T-helper 2 cell (primary cell): ENCODE data around the gene PROSER2.
"Not testable (repeated sequence)": the region's sequence is repeated elsewhere in the genome, so short reads cannot be mapped to it uniquely, and the experiment has no call there.

Experiments used
- DNase-seq, 5 experiments: peaks; one replicate each; pipeline versions ENCODE4 v3.0.0 to v3.0.0-alpha.2; 2012 to 2022

PROSER2 gene

DNA sequence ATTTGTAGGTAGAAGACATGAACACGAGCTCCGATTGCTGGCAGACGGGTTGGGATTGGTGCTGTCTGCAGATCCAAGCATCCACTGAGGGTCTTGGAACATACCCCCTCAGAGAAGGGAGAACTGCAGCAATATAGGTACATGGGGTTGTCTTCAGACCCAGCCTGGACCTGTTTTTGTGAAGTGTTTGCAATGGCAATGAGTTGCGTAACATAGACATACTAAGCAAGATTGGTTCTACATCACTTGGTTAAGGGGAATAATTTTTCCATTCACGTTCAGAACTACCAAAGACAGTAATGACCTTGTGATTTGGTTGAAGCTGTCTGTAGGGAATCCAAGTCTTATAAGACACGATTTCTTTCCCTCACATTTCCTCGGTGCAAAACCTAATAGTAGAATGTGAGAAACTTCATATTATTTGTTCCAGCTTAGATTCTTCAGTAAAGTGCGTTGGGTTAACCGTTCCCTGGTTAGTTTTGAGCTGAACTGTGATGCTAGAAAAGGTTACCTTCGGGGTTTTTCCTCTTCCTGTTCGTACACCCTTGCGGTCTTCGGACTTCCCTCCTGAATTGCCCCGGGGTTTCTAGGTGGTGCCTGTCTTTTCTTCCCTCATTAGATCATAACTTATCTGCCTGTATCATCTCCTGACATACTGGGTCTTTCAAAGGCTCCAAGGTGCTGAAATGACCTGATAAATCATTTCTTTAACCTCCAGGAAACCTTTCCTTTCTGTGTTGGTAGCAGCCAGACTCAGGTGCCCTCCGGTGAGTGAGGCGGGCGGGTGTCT lies 14.4 kb downstream of the PROSER2 start:
- DNase-seq: no peak

DNA sequence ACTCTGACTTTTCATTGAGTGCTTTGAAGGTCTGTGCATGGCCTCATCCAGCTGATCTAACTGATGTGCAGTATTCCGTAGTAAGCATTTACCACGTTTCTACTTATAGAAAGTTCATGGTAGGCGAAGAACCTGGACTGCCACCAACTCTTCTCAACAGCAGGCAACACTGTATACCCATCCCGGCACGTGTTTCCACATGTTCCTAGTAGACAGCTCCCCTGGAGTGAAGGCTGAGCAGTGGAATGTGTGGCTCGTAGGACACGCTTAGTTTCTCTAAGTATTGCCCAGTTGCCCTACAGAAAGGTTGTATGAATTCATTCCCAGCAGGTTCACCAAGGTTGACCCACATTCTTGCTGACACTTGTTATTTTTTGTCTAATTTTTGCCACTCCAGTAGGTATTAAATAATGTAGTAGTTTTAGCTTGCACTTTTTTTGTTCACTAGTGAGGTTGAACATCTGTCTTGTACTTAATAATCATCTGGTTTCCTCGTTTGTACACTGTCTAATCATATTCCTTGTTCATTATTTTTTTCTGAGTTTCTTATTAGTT lies 15.2 kb downstream of the PROSER2 start:
- no peak for DNase-seq

DNA sequence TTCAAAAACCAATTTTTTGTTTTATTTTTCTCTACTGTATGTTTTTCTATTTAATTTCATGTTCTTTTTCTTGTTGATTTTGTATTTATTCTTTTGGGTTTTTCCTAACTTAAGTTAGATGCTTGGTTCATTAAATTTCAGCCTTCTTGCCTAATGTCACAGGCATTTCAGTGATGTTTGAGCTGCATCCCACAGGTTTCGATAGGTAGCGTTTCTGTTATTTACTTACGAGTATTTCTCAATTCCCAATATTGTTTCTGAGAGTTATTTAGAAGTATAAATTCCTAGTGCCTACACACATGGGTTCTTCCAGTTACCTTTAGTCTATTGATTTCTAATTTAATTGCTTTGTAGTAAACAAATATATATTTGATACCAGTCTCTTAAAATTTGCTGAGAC lies 18.2 kb downstream of the PROSER2 start:
- DNase-seq: no peak

- DNase-seq: no peak
These were observed 19.3 kb downstream of the PROSER2 start for GRCh38 chr10:11842411-11842810.

- no peak for DNase-seq
These were observed 22.0 kb downstream of the PROSER2 start for GRCh38 chr10:11845113-11845512.

DNA sequence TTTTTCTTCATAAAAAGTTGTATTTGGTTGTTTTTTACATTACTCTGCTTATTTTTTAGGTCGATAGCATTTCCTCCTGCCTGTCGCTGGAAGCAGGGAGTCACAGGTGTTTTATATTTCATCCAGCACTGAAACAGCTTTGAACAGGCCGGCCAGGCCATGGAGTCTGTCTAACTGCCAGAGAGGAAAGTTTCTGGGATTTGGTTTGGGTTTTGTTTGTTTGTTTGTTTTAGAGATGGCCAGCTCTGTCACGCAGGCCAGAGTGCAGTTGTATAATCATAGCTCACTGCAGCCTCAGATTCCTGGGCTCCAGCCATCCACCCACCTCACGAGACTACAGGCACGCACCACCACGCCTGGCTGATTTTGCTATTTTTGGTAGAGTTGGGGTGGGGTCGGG lies 23.4 kb downstream of the PROSER2 start:
- DNase-seq: no peak

GRCh38 chr10:11849277-11849676 lies 26.1 kb downstream of the PROSER2 start:
- DNase-seq: no peak

GRCh38 chr10:11849911-11850310 lies 26.8 kb downstream of the PROSER2 start:
- no peak for DNase-seq

DNA sequence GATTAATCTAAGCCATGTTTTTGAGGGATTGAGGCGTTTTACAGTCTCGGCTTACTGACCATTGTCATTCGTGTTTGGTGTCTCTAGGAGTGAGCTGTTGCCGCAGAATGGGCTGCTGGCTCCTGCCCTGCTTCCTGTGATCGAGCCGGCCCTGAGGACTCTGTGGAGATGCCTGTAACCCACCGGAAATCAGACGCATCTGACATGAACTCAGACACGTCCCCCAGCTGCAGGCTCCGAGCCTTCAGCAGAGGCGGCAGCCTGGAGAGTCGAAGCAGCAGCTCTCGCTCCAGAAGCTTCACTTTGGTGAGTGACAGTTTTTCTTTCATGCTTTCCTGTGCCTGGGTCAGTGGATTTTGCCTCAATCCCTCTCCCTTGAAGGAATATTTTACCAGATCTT lies 28.8 kb downstream of the PROSER2 start:
- DNase-seq: no peak

DNA sequence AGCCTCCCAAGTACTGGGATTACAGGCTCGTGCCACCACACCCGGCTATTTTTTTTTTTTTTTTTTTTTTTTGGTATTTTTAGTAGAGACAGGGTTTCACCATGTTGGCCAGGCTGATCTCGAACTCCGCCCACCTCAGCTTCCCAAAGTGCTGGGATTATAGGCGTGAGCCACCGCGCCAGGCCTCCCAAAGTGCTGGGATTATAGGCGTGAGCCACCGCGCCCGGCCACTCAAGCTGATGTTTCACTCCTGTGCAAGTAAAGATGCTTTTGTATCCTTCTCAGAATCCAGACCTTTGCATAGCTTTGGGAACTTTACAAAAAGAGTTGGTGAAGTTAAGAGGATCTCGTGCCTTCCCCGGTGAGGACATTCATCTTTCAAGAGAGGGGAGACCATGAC lies 29.5 kb downstream of the PROSER2 start:
- not testable (repeated sequence) for DNase-seq

- no peak for DNase-seq
These were observed 30.3 kb downstream of the PROSER2 start for GRCh38 chr10:11853468-11853867.

DNA sequence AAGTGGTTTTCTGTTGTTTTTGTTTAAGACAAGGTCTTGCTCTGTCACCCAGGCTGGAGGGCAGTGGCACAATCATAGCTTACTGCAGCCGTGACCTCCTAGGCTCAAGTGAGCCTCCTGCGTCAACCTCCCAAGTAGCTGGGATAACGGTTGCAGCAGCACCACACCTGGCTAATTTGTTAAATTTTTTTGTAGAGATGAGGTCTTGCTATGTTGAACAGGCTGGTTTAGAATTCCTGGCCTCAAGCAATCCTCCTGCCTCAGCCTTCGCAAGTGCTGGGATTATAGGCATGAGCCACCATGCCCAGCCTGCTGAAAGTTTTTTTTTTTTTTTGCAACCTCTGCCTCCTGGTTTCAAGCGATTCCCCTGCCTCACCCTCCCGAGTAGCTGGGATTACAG lies 31.1 kb downstream of the PROSER2 start:
- no peak for DNase-seq

DNA sequence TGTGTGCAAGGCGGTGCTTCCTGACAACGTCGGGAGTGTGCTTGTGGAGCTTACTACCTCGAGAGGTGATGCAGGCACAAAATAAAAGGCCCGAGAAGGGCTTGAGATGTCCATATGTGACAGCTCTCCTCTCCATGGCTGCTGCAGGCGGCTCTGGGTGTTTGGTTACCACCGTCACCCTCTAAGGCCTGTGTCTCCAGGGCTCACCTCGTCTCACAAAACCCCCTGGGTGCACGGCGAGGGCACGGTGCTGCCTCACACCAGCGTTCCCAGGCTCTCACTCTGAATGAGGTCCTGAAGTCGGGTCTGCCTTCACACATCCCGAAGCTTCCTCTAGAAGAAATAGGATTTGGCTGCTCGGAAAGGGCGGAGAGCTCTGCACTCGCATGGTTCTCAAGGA lies 32.9 kb downstream of the PROSER2 start:
- no peak for DNase-seq

DNA sequence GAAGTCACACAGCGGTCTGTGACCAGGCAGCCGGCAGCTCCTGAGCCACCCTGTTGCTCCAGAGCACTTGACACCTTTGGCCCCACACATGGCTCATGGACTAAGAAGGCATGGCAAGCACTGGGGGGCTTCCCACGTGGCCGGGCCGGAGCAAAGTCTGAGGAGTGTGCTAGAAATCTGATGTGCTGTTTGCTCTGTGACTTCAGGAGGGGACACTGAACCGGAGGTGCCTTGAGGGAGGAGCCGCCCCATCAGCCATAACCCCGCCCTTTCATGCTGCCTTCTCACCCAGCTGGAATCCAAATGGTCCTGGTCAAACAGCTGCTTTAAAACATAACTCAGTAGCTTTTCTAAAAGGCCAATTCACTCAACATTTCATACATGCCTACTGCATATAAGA lies 33.5 kb downstream of the PROSER2 start:
- no peak for DNase-seq

DNA sequence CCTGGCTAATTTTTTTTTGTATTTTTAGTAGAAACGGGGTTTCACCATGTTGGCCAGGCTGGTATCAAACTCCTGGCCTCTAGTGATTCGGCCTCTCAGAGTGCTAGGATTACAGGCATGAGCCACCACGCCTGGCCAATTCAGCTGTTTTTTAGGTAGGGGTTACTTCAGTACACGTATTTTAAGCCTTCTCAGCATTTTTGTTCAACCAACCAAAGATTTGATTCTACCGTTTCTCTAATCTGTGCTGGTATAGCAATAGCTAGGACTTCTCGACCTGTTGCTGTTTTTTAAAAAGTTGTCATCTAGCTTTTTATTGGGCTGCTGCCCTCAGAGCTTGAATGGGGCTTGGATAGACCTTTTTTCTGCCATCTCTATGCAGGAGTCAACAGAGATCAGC lies 34.9 kb downstream of the PROSER2 start:
- no peak for DNase-seq

DNA sequence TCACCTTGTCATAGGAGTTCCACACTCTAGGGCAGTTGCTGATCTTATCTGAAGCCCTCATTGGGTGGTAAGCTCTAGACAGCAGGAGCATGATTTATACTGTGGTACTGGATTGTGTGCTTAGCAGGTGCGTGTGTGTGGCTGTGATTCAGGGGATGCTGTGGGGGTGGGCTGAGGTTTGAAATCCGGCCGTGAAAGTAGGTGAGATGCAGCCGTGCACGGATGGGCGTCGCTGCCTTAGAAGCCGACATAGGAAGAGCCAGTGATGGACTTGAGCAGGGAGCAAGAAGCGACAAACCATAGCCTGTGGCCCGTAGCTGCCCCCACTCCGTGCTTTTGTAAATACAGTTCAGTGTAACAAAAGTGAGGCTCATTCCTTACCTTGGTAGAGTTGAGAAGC lies 38.2 kb downstream of the PROSER2 start:
- no peak for DNase-seq

DNA sequence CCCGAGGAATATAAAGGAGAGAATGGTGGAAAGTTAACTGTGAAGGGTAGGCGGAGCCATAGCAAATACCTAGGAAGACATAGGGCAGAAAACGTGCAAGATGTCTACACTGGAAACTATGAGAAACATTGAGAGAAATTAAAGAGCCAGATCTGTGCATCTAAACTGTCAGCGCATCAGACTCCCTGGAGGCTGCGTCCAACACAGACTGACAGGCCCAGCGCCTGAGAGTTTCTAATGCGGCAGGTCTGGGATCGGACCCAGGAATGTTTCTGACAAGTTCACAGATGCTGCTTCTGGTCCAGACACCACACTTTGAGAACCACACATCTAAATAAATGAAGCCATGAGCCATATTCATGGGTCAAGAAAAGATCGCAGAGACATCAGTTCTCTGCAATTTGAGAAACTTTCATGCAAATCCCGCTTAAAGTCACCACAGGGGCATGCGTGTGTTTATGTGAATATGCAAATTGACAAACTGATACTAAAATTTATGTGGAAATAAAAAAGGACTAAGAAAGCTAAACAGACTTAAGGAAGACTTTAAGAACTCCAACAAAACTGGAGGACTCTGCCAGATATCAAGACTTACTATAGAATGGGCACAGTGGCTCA lies 38.8 kb downstream of the PROSER2 start:
- DNase-seq: no peak

DNA sequence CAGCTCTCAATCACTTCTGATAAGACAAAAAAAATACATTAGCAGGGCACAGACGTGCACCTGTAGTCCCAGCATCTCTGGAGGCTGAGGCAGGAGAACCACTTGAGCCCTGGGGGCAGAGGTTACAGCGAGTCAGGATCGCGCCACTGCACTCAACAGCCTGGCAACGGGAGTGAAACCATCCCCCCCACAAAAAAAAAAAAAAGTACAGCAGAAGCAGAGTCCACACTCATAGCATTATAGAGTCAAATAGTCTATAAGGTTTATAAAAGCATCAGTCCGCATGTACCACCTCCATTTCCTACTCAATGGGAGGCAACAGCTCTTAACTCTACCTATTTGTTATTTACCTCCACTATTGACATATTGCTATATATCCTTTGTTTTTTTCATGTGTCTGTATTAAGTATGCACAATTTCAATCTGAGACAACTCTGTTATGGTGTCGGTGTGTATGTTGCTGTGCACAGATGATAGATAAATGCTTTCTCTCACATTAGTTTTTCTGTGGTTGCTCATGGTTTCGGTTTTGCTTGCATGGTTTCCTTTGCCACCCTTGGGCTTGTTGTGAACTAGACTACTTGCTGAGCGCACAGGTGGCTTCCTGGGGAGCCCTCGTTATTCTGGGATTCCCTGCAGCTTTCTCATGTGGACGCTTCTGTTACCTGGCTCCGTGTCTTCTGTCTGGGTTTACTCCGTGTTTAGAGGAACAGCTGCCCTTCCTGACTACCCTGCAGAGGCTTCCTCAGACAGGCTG lies 40.4 kb downstream of the PROSER2 start:
- peak in 3 of 5 experiments; percentile 29 to 95 (median 37) for DNase-seq

GRCh38 chr10:11864727-11865126 lies 41.6 kb downstream of the PROSER2 start:
- no peak for DNase-seq

DNA sequence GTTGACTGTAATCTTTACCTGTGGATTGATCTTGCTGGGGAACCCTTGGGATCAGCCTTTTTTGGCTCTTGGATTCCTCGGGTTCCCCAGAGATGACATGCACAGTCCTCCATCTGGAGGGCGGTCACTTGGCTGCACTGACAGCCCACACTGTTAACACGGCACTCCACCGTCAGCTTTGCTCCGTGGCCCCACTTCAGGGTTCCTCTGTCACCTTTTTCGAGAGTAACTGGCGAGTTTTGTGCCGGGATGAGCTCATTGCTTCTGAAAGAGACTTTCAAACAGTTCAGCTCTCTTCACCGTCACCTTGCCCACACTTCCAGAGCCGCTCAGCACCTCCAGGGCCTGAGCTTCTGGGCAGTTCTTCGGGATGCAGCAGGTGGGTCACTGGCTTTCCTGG lies 42.4 kb downstream of the PROSER2 start:
- DNase-seq: no peak

GRCh38 chr10:11866199-11866925 lies 43.2 kb downstream of the PROSER2 start:
- no peak for DNase-seq

GRCh38 chr10:11869219-11869618 lies 46.1 kb downstream of the PROSER2 start:
- DNase-seq: no peak
